GM15510 (cell line): ENCODE results near the gene FBRS.
A peak's percentile ranks its signal among the peaks of the same experiment; 100 is the strongest.

ENCODE experiments used
- POLR2A ChIP-seq: IDR thresholded peaks from 3 replicates; pipeline ENCODE4 v1.6.1; 2011; ENCODE audit warnings: borderline replicate concordance; ENCODE audit not compliant: insufficient read length; ENCODE audit errors: extremely low read depth

Gene FBRS

DNA sequence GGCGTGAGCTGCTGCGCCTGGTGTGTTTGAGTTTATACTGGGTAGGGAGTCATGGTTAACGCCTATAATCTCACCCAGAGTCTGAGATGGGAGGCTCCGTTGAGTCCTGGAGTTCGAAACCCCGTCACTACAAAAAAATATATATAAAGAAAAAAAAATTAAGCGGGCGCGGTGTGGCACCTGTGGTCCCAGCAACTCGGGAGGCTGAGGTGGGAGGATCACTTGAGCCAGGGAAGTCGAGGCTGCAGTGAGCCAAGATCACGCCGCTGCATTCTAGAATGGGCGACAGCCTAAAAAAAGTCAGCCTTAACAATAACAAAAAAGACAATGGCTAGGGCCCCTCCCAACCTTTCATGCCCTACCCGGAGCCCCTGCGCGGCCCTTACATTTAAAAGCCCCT, 24.7 kb upstream of the FBRS start:
- no peak for TF ChIP-seq POLR2A

- no peak for TF ChIP-seq POLR2A
Measured at GRCh38 chr16:30636599-30636998, 21.6 kb upstream of the FBRS start.

DNA sequence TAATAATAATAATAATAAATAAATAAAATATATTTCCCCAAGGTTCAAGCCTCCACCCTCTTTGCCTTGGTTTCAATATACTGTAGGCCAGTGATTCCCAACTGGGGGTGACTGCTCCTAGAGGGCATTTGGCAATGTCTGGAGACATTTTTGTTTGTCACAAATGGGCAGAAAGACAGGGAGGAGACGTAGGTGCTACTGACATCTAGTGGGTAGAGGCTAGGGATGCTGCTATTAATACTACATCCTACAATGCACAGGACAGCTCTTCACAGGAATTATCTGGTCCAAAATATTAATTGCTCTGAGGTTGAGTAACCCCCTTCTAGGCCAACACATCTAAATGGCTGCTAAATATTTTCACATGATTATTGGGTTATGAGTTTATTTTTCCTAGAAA, 20.3 kb upstream of the FBRS start:
- TF ChIP-seq POLR2A: no peak

GRCh38 chr16:30641378-30641982, 16.8 kb upstream of the FBRS start:
- TF ChIP-seq POLR2A: no peak

- no peak for TF ChIP-seq POLR2A
Measured at GRCh38 chr16:30644334-30644830, 13.8 kb upstream of the FBRS start.

DNA sequence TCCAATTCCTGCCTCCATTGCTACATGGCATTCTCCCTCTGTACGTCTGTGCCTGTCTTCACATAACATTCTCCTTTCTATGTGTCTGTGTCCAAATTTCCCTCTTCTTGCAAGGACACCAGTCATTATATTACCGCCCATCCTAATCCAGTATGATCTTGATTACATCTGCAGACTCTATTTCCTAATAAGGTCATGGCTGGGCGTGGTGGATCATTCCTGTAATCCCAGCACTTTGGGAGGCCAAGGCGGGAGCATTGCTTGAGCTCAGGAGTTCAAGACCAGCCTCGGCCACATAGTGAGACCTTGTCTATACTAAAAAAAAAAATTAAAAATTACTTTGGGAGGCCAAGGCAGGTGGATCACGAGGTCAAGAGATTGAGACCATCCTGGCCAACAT, 12.5 kb upstream of the FBRS start:
- TF ChIP-seq POLR2A: no peak

GRCh38 chr16:30647274-30647571, 11.0 kb upstream of the FBRS start:
- TF ChIP-seq POLR2A: no peak

DNA sequence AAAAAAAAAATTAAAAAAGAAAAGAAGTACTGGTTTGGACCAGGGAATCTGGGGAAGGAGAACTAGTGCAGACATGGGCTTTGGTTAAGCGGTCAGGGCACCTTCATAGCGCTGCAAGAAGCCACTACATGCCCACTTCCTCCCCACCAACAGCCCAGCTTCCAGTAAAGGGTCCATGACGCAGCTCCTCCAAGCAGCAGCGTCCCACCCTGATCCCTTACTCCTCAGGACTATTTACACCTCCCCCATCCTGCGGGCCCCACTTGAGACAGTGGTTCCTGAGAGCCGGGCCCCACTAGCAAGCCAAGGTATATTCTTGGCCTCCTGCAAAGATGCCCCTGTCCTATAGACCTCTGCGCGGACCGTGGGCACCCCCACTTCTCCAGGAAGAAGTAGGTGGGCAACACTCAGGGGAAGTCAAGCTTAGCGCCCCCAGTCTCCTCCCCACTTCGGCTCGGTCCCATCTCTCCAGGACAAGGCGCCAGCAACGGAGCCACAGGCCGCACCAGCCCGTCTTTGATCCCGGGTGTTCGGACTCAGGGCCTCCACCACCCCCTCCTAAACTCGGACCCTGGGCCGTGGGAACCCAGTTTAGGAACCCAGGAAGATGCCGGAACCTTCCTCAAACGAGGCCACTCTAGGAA, 8.4 kb upstream of the FBRS start:
- TF ChIP-seq POLR2A: no peak

DNA sequence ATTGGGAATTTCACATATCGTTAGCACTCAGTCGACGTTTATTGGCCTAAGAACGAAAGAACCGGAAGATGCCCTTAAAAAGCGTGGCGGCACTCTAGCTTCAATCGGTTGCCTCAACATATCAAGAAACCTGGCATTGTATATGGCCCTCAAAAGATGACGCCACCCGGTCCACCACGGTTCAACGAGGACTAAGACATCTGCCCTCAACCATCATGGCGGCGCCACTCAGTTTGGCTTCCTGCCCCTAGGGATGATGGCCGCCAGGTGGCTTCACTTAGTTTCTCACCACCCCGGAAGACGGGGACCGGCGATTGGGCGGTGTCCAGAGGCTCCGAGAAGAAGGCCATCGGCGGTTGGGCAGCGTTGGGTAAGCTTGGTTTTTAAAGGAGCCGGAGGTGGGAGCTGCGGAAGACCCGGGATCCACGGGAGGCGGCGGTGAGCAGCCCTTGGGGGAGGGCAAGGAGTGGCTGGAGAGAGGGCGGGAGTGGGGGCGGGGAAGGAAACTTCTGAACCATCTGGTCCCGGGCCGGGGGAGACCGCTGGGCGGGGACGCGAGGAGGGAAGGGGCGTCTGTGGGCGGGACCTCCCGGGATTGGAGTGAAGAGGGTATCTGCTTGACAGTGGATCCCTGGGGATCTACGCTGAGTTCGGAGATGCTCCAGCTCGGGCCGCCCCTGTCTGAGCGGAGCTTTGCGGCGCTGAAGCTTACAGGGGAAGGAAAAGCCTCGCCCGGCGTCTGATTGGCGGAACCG, 7.7 kb upstream of the FBRS start, which contains the start of gene PRR14:
Gene PRR14, plus strand, starts transcription at position 592 of the 755 bp plus-strand sequence. CDS start 686 bp downstream, outside the sequence.
- no peak for TF ChIP-seq POLR2A

DNA sequence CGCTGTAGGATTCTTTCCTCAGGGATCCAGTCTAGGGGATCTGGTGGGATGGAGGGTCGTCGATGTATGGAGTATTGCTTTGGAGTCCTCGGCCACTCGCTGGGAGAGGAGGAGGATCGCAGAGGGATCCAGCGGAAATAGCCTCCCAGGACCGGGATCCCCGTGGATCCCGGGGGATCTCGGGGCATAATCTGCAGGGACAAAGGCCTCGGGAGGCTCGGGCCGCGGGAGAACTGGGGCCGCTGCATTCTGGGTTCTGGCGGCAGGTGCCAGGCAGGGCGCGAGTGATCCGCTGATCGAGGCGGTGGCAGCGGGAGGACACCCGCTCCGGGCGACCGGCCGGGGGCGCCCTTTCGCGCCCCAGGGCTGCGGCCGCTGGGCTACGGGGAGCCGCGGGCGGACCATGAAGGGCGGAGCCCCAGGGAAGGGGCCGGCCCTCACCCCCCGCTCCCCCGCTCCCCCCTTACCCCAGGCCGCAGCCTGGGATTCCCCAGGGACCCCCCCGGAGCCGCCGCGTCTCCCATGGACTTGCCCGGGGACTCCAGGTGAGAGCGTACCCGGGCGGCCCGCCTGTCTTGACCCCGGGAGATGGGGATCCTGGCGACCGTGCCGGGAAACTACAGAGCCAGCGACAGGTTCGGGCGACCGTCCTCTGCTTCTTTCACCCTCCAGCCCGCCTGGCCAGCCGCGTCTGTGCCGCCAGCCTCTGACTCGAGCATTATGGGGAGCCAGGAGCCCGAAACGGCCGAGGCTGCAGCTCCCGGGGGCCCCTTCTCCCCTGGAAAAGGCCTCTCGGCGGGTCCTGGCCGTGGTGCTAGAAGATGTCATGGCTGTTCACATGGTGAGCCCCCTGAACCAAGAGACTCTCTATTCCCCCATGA, 6.9 kb upstream of the FBRS start:
- TF ChIP-seq POLR2A: peak; percentile 58

GRCh38 chr16:30652005-30652296, 6.3 kb upstream of the FBRS start:
- no peak for TF ChIP-seq POLR2A

GRCh38 chr16:30652718-30653117, 5.5 kb upstream of the FBRS start:
- no peak for TF ChIP-seq POLR2A

DNA sequence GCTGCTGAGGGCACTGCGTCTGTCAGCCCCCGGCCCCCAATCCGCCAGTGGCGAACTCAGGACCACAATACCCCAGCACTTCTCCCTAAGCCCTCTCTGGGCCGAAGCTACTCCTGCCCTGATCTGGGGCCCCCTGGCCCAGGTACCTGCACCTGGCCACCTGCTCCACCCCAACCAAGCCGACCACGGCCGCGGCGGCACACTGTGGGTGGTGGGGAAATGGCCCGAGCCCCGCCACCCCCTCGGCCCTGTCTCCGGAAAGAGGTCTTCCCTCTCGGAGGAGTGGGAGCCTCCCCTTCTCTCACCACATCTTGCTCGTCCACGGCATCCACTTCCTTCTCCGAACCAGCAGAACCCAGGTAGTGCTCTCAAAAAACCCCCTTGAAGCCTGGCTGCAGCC, 3.4 kb upstream of the FBRS start:
- TF ChIP-seq POLR2A: no peak

GRCh38 chr16:30655815-30656347, 2.4 kb upstream of the FBRS start:
- no peak for TF ChIP-seq POLR2A

GRCh38 chr16:30656388-30656787, 1.8 kb upstream of the FBRS start:
- TF ChIP-seq POLR2A: no peak
